RWPE1 (cell line): ENCODE data around the gene PCYOX1L.

Source experiments
- CTCF ChIA-PET: fragments of 350-600 bp; sonication (Branson Sonifier 250); formaldehyde crosslinking; extraction: SDS; loops from one replicate; lab custom pipeline; 2021; lab: Yijun Ruan, JAX
- POLR2A ChIA-PET: fragments of 400-600 bp; formaldehyde crosslinking; extraction: SDS; loops from one replicate; lab custom pipeline; 2020; ENCODE audit warnings: antibody characterized with exemption; ENCODE audit not compliant: low non-redundant PET; lab: Yijun Ruan, JAX
- DNase-seq: peaks from one replicate; pipeline ENCODE4 v3.0.0; 2012; ENCODE audit warnings: low spot score
- H3K27ac ChIP-seq: fragments of 450-650 bp; 2 replicates; pipeline ENCODE4 v1.5.1; 2017
- TF ChIP-seq, protein P1 (sequence below): fragments of 450-650 bp; conservative IDR thresholded peaks from 2 replicates; pipeline ENCODE4 v1.5.1; 2017; ENCODE audit warnings: low read depth, mild to moderate bottlenecking

PCYOX1L gene

DNA sequence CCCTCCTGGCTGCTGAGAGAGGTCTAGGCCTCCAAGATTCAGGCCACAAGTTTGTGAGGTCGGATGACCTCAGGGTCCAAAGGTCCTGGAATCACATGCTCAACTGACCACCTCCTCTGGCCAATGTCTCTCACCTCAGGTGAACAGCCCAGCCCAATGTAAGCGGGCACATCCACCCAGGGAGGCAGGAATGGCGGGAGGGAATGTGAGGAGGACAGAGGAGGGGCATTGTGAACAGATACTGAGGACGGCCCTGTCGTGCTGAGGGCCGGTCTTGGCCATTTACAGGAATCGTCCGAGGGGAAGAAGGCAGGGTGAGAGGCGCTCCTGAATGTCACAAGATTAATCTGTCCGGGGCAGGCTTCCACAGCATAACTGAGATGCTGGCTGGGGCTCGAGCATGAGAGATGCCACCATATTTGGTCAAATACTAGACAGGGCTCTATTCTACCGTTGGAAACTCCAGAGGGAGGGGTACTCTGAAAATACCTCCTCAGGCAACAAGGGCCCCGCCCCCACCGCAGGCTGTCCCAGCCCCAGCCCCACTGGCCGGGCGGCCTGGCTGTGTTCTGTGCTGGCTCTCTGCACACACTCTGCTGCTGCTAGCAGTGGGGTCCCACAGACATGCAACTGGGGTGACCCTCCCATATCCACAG is 22.7 kb downstream of the PCYOX1L start:
- H3K27ac ChIP-seq: 0 out of 2 replicates have a peak overlapping the region, but pooled peaks have one; percentile 42
- POLR2A ChIA-PET: no interaction called here
- DNase-seq: no peak
- TF ChIP-seq, protein P1, sequence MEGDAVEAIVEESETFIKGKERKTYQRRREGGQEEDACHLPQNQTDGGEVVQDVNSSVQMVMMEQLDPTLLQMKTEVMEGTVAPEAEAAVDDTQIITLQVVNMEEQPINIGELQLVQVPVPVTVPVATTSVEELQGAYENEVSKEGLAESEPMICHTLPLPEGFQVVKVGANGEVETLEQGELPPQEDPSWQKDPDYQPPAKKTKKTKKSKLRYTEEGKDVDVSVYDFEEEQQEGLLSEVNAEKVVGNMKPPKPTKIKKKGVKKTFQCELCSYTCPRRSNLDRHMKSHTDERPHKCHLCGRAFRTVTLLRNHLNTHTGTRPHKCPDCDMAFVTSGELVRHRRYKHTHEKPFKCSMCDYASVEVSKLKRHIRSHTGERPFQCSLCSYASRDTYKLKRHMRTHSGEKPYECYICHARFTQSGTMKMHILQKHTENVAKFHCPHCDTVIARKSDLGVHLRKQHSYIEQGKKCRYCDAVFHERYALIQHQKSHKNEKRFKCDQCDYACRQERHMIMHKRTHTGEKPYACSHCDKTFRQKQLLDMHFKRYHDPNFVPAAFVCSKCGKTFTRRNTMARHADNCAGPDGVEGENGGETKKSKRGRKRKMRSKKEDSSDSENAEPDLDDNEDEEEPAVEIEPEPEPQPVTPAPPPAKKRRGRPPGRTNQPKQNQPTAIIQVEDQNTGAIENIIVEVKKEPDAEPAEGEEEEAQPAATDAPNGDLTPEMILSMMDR: no peak
- CTCF ChIA-PET: interaction anchor here (0.6 to 2.4 kb wide), 15 partner anchors 8 to 185 kb away, joined by 3 to 26 read pairs (median 5); no protein-coding TSS in a partner anchor

DNA sequence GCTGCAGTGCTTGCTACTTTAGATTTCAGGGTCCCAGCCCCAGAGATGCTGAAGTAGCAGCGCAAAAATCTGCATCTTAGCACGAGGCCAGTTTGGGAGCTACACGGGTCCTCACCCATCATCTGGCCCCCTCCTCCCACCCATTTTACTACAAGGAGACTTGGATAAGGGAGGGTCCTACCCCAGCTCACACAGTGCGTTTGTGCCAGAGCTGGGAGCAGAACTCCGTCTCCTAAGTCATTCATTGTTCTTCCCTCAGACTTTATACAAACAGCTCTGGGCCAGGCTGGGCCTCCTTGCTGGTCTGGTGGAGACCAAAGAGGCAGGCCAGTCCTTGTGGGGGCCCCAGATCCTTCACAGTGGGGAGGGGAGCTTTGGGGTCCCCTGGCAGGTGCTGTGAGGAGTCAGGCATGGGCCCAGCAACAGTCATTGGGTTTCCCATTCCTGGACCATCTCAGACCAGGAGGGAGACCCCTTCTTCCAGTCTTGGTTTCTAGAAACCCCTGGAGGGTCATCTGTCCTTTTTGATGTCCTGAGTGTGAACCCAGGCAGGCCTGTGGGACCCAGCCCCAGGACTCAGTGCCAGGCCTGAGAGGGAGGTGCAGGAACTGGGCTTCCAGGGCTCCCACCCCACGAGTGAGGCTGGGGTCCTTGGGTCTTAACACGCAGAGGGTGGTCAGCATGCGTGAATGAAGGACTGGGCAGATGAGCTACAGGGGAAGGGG is 23.6 kb downstream of the PCYOX1L start:
- POLR2A ChIA-PET: no interaction called here
- DNase-seq: no peak
- TF ChIP-seq, protein P1: no peak
- CTCF ChIA-PET: interaction anchor here (0.5 to 2.4 kb wide), 29 partner anchors 8 to 820 kb away, joined by 3 to 26 read pairs (median 4); no protein-coding TSS in a partner anchor
- peak overlapping the region; percentile 42 for H3K27ac ChIP-seq

DNA sequence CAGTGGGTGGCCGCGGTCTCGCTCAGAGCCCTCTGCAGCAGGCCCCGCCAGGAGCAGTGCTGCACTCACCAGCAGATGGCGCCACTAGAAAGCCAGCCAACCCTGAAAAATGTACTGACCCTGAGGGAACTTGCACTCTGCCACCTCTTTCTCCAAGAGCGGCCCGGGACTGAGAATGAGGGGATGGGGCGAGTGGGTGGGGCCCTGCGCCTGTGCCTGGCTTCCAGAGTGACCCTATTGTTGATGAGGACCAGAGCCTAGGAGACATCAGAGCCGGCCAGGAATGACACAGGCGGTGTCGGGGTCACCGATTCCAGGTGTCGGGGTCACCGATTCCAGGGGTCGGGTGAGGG is 24.1 kb downstream of the PCYOX1L start:
- CTCF ChIA-PET: interaction anchor here (0.6 to 2.4 kb wide), 27 partner anchors 9 to 819 kb away, joined by 3 to 26 read pairs (median 4); no protein-coding TSS in a partner anchor
- DNase-seq: peak; percentile 89
- POLR2A ChIA-PET: no interaction called here
- peak overlapping the region; percentile 42 for H3K27ac ChIP-seq
- TF ChIP-seq, protein P1: peak; percentile 99

DNA sequence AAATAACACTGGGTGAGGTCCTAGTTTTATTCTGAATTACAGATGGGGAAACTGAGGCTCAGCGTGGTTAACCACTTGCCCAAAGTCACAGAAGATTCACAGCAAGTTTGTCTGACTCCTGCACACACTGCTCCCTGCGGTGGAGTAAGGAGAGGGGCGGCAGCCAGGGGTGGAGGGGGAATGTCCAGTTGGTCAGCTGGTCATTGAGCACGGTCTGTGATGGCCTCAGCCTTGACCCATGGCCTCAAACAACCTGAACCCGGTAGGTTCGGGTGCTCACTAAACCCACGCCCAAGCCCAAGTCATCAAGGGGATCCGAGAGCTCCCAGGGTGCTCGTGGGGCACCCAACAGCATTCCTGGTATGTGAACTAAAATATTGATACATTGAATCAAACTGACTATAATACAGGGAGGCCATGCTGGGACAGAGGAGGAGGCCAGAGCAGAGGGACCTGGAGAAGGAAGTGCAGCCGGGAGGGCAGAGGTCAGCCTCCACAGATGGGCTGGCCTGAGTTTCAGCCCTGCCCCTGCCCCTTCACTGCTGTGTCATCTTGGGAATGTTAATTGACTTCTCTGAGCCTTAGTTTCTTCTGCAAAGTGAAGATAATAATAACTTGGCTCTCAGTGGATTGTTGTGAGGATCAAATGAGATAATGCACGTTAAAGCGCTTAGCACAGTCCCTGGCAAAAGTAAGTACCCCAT is 24.8 kb downstream of the PCYOX1L start:
- ChIA-PET CTCF (interaction anchor here (0.5 to 2.4 kb wide), 13 partner anchors 10 to 520 kb away, joined by 3 to 26 read pairs (median 5); no protein-coding TSS in a partner anchor), POLR2A (no interaction called here)
- TF ChIP-seq, protein P1: no peak
- no peak for DNase-seq
- peak overlapping the region; percentile 42 for H3K27ac ChIP-seq

DNA sequence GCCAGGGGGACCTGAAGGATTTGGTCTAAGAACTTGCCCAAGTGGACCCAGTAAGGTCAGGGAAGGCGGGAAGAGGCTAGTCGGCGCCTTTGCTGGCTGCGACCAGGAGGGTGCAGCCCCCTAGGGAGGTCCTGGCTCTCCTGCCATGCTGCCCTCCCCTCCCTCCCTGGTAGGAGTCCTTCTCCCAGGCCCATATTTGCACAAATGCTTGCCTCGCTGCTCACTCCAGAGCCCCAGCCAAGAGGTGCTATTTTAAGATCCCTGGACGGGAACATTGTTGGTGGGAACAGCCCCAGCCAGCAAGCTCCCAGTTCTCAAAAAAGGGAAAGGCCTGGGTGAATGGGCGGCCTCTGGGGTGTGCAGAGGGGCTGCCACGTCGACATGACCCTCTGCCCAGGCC is 25.6 kb downstream of the PCYOX1L start:
- POLR2A ChIA-PET: no interaction called here
- no peak overlapping the region for H3K27ac ChIP-seq
- TF ChIP-seq, protein P1: no peak
- CTCF ChIA-PET: interaction anchor here (0.5 to 1.6 kb wide), 3 partner anchors 11 to 179 kb away, joined by 3 to 8 read pairs (median 3); no protein-coding TSS in a partner anchor
- no peak for DNase-seq

DNA sequence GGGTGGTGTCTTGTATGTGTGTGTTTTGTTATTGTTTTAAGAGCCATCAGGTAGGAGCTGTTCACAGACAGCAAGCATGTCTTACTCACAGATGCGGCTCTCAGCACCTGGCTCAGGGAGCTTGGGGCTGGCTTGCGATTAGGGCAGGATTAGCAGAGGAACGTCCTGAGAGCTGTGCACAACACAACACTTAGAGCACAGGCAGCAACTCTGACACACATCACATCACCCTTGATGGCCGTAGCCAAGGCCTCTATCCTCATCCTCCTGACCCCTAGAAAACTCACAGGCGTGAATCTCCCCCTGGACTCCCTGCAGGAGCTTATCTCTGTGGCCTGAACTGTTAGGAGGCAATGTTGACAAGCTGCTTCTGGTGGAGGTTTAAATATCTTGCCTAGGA is 28.3 kb downstream of the PCYOX1L start:
- TF ChIP-seq, protein P1: no peak
- H3K27ac ChIP-seq: no peak overlapping the region
- POLR2A ChIA-PET: no interaction called here
- DNase-seq: no peak
- CTCF ChIA-PET: interaction anchor here (0.6 to 2.1 kb wide), 4 partner anchors 14 to 251 kb away, joined by 3 to 9 read pairs (median 4); no protein-coding TSS in a partner anchor
